Activated CD4-positive, alpha-beta T cell treated with anti-CD3 and anti-CD28 coated beads for 36 hours (primary cell): Measurements from ENCODE around the gene KIF3B. TPM values are rescaled to one million over a fixed set of nuclear protein-coding genes. Genes with fewer than 3 reads are reported as not detected.
A peak's percentile ranks its signal among the peaks of the same experiment; 100 is the strongest.

ENCODE experiments used
- ATAC-seq: fragments of 200-7000 bp; cut with Tn5 transposase; one replicate; pipeline ENCODE4 v1.10.0; 2021; ENCODE audit warnings: mild to moderate bottlenecking, moderate library complexity
- CTCF ChIA-PET: fragments of 350-600 bp; sonication (Branson Sonifier 250); formaldehyde crosslinking; loops from one replicate; lab custom pipeline; 2021; ENCODE audit warnings: antibody characterized with exemption; lab: Charles Lee
- POLR2A ChIA-PET: fragments of 350-600 bp; sonication (Branson Sonifier 250); formaldehyde crosslinking; loops from one replicate; lab custom pipeline; 2021; ENCODE audit warnings: antibody characterized with exemption, inconsistent platforms; lab: Charles Lee
- DNase-seq: peaks from one replicate; pipeline ENCODE4 v3.0.0-alpha.2; 2020
- H3K27ac Mint-ChIP-seq: one replicate; pipeline ENCODE4 v1.8.0; 2021; ENCODE audit warnings: mixed read lengths
- H3K27me3 Mint-ChIP-seq: one replicate; pipeline ENCODE4 v1.8.0; 2021; ENCODE audit warnings: mixed read lengths
- H3K36me3 Mint-ChIP-seq: one replicate; pipeline ENCODE4 v1.8.0; 2021; ENCODE audit warnings: low read depth, mixed read lengths
- H3K4me1 Mint-ChIP-seq: one replicate; pipeline ENCODE4 v1.8.0; 2021; ENCODE audit warnings: mixed read lengths
- H3K4me3 Mint-ChIP-seq: one replicate; pipeline ENCODE4 v1.8.0; 2021; ENCODE audit warnings: mild to moderate bottlenecking, moderate library complexity, mixed read lengths
- H3K9me3 Mint-ChIP-seq: one replicate; pipeline ENCODE4 v1.8.0; 2021; ENCODE audit warnings: low read depth, mixed read lengths
- intact Hi-C, 2 experiments: fragments of 100-400 bp; cut with DNase I in 1 of 2; cut with micrococcal nuclease in 1 of 2; formaldehyde crosslinking; loops; one replicate each; pipeline versions ENCODE4 v1.14.2 to v1.15.1; 2022 to 2024; cut with DNase I, micrococcal nuclease
- total RNA-seq, 2 experiments: library from RNA; stranded (reverse); gene quantifications; one replicate each; pipeline ENCODE4 v1.2.3, GENCODE V29; 2021

KIF3B gene
- total RNA-seq, 2 experiments from 2014 or later: 39.9 to 40.7 TPM

GRCh38 chr20:32294071-32294470, 16.6 kb downstream of the KIF3B start:
- ChIA-PET CTCF (interaction anchor here (1.9 kb wide), 1 partner anchor 9 kb away, joined by 7 read pairs; no protein-coding TSS in a partner anchor), POLR2A (interaction anchor here (0.5 to 0.7 kb wide), 2 partner anchors 13 to 58 kb away, joined by 3 to 4 read pairs; no protein-coding TSS in a partner anchor)
- intact Hi-C loops: no loop called here
- peaks cover 64% of the 10 kb centered on the region for H3K4me1 Mint-ChIP-seq
- ATAC-seq (no peak), DNase-seq (no peak)
- peaks cover 38% of the 10 kb centered on the region for H3K36me3 Mint-ChIP-seq
- no peaks in the 10 kb centered on the region for H3K27me3 Mint-ChIP-seq
- no peak overlapping the region for H3K4me3 Mint-ChIP-seq
- H3K27ac Mint-ChIP-seq: peak overlapping the region; percentile 29
- peaks cover 1% of the 10 kb centered on the region for H3K9me3 Mint-ChIP-seq

GRCh38 chr20:32296412-32296811, 19.0 kb downstream of the KIF3B start:
- H3K27ac Mint-ChIP-seq: peak overlapping the region; percentile 42
- DNase-seq (no peak), ATAC-seq (no peak)
- peaks cover 55% of the 10 kb centered on the region for H3K4me1 Mint-ChIP-seq
- CTCF ChIA-PET: interaction anchor here (0.6 kb wide), 1 partner anchor 15 kb away, joined by 4 read pairs; no protein-coding TSS in a partner anchor
- no peak overlapping the region for H3K4me3 Mint-ChIP-seq
- intact Hi-C loops: no loop called here
- no peaks in the 10 kb centered on the region for H3K9me3 Mint-ChIP-seq
- POLR2A ChIA-PET: interaction anchor here (1.2 kb wide), 1 partner anchor 93 kb away, joined by 3 read pairs; no protein-coding TSS in a partner anchor
- peaks cover 30% of the 10 kb centered on the region for H3K36me3 Mint-ChIP-seq
- no peaks in the 10 kb centered on the region for H3K27me3 Mint-ChIP-seq

- ChIA-PET POLR2A (interaction anchor here (1.2 kb wide), 1 partner anchor 94 kb away, joined by 3 read pairs; no protein-coding TSS in a partner anchor), CTCF (interaction anchor here (0.6 kb wide), 1 partner anchor 14 kb away, joined by 4 read pairs; no protein-coding TSS in a partner anchor)
- Mint-ChIP-seq H3K4me3 (no peak overlapping the region), H3K36me3 (peaks cover 34% of the 10 kb centered on the region), H3K27me3 (no peaks in the 10 kb centered on the region), H3K9me3 (no peaks in the 10 kb centered on the region), H3K4me1 (peaks cover 58% of the 10 kb centered on the region), H3K27ac (peak overlapping the region; percentile 64)
- no peak for DNase-seq
- intact Hi-C loops: no loop called here
- ATAC-seq: no peak
These were observed 19.5 kb downstream of the KIF3B start for GRCh38 chr20:32296819-32297420.

GRCh38 chr20:32297439-32297838, 20.0 kb downstream of the KIF3B start:
- peaks cover 35% of the 10 kb centered on the region for H3K36me3 Mint-ChIP-seq
- peak overlapping the region; percentile 64 for H3K27ac Mint-ChIP-seq
- peak; percentile 62 for ATAC-seq
- H3K9me3 Mint-ChIP-seq: no peaks in the 10 kb centered on the region
- no peaks in the 10 kb centered on the region for H3K27me3 Mint-ChIP-seq
- CTCF ChIA-PET: no interaction called here
- peaks cover 60% of the 10 kb centered on the region for H3K4me1 Mint-ChIP-seq
- intact Hi-C loops: no loop called here
- POLR2A ChIA-PET: interaction anchor here (1.2 kb wide), 1 partner anchor 94 kb away, joined by 3 read pairs; no protein-coding TSS in a partner anchor
- DNase-seq: no peak
- H3K4me3 Mint-ChIP-seq: no peak overlapping the region

GRCh38 chr20:32300647-32301046, 23.2 kb downstream of the KIF3B start:
- Mint-ChIP-seq H3K27me3 (no peaks in the 10 kb centered on the region), H3K27ac (peak overlapping the region; percentile 59), H3K4me1 (peaks cover 57% of the 10 kb centered on the region), H3K9me3 (no peaks in the 10 kb centered on the region), H3K4me3 (no peak overlapping the region), H3K36me3 (peaks cover 31% of the 10 kb centered on the region)
- intact Hi-C loops: loop anchor here in 1 of 2 experiments (1.0 kb wide), 1 partner anchor 48 kb away; no protein-coding TSS in a partner anchor
- DNase-seq: no peak
- ATAC-seq: no peak
- CTCF ChIA-PET: no interaction called here
- POLR2A ChIA-PET: interaction anchor here (0.5 kb wide), 1 partner anchor 92 kb away, joined by 3 read pairs; no protein-coding TSS in a partner anchor

DNA sequence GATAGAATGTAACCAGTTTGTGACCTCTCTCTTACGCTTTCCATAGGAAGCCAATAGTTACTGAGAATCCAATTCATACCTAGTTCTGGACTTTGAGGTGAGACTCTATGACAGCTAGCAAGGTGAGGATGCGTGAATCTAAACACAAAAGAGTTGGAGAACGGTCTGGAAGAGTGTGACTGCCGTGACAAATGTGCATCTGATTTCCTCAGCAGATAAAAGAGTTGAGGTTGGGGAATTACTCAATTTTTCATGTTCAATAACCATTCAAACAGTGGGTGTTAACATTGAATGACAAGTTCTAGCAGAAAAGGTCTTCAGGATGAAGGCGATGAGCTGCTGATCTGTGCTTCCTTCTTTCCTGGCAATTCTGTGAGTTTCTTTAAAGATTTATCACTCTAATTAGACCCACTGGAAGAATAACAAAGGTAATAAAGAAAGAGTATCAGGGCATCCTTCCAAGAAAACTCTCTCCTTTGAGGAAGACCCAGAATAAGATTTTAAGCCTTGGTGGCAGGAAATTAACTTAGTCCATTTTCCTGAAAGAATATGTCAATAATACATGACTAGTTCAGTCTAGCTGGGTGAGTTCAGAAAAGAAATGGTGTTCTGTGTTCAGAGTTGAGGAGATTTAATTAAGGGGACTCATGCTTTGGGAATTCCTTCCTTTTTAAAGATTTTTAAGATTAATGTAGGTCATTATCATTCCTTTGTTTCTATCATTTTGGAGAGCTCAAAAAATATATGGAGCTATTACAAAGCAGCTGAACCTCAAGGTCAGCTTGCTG, 24.5 kb downstream of the KIF3B start:
- peak overlapping the region; percentile 82 for H3K27ac Mint-ChIP-seq
- no peaks in the 10 kb centered on the region for H3K9me3 Mint-ChIP-seq
- POLR2A ChIA-PET: no interaction called here
- H3K36me3 Mint-ChIP-seq: peaks cover 31% of the 10 kb centered on the region
- peaks cover 52% of the 10 kb centered on the region for H3K4me1 Mint-ChIP-seq
- intact Hi-C loops: loop anchor here in 1 of 2 experiments (1.0 kb wide), 1 partner anchor 50 kb away; no protein-coding TSS in a partner anchor
- ATAC-seq (peak; percentile 68), DNase-seq (no peak)
- CTCF ChIA-PET: interaction anchor here (0.8 to 1.2 kb wide), 4 partner anchors 8 to 79 kb away, joined by 3 read pairs; no protein-coding TSS in a partner anchor
- peak overlapping the region; percentile 42 for H3K4me3 Mint-ChIP-seq
- H3K27me3 Mint-ChIP-seq: no peaks in the 10 kb centered on the region

GRCh38 chr20:32302507-32302872, 25.0 kb downstream of the KIF3B start:
- intact Hi-C loops: no loop called here
- Mint-ChIP-seq H3K36me3 (peaks cover 29% of the 10 kb centered on the region), H3K4me1 (peaks cover 48% of the 10 kb centered on the region), H3K4me3 (peak overlapping the region; percentile 42), H3K9me3 (no peaks in the 10 kb centered on the region), H3K27me3 (no peaks in the 10 kb centered on the region), H3K27ac (peak overlapping the region; percentile 63)
- DNase-seq (no peak), ATAC-seq (no peak)
- POLR2A ChIA-PET: no interaction called here
- CTCF ChIA-PET: interaction anchor here (0.8 to 1.2 kb wide), 4 partner anchors 8 to 79 kb away, joined by 3 read pairs; no protein-coding TSS in a partner anchor

- DNase-seq (no peak), ATAC-seq (no peak)
- H3K27me3 Mint-ChIP-seq: no peaks in the 10 kb centered on the region
- ChIA-PET CTCF (interaction anchor here (0.6 kb wide), 1 partner anchor 195 kb away, joined by 3 read pairs; the partner anchor contains the start of gene TM9SF4), POLR2A (no interaction called here)
- no peaks in the 10 kb centered on the region for H3K9me3 Mint-ChIP-seq
- H3K4me3 Mint-ChIP-seq: no peak overlapping the region
- intact Hi-C loops: no loop called here
- peaks cover 29% of the 10 kb centered on the region for H3K36me3 Mint-ChIP-seq
- peaks cover 39% of the 10 kb centered on the region for H3K4me1 Mint-ChIP-seq
- peak overlapping the region; percentile 19 for H3K27ac Mint-ChIP-seq
These were observed 26.8 kb downstream of the KIF3B start for GRCh38 chr20:32304131-32304746.

GRCh38 chr20:32312718-32313424, 35.4 kb downstream of the KIF3B start:
- H3K36me3 Mint-ChIP-seq: peaks cover 67% of the 10 kb centered on the region
- DNase-seq (no peak), ATAC-seq (no peak)
- peak overlapping the region; percentile 15 for H3K27ac Mint-ChIP-seq
- H3K27me3 Mint-ChIP-seq: no peaks in the 10 kb centered on the region
- intact Hi-C loops: no loop called here
- H3K4me1 Mint-ChIP-seq: peaks cover 23% of the 10 kb centered on the region
- ChIA-PET CTCF (interaction anchor here (0.6 kb wide), 1 partner anchor 310 kb away, joined by 3 read pairs; no protein-coding TSS in a partner anchor), POLR2A (no interaction called here)
- H3K4me3 Mint-ChIP-seq: no peak overlapping the region
- no peaks in the 10 kb centered on the region for H3K9me3 Mint-ChIP-seq

DNA sequence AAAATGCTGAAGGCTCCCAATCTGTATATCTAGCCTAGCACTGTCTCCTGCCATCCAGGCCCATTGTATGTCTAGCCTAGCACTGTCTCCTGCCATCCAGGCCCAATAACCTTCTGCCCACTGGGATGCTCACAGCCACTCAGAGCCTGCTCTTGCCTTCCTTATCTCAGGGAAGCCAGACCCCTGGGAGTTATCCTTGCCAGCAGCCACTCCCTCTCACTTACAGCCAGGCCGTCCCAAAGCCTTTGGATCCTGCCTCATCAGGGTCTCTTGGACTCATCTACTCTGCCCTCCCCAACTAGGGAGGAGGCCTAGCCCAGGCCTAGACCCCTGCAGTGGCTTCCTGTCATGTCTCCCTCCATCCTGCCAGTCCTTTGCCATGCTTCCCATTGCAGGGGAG, 37.3 kb downstream of the KIF3B start:
- ChIA-PET POLR2A (no interaction called here), CTCF (no interaction called here)
- Mint-ChIP-seq H3K27ac (peak overlapping the region; percentile 56), H3K36me3 (peaks cover 74% of the 10 kb centered on the region), H3K4me3 (no peak overlapping the region), H3K9me3 (no peaks in the 10 kb centered on the region), H3K27me3 (no peaks in the 10 kb centered on the region), H3K4me1 (peaks cover 28% of the 10 kb centered on the region)
- intact Hi-C loops: no loop called here
- DNase-seq: no peak
- no peak for ATAC-seq
